22Rv1 (cell line): ENCODE data around the gene ZBTB44.
"Not testable (repeated sequence)": the region's sequence is repeated elsewhere in the genome, so short reads cannot be mapped to it uniquely, and the experiment has no call there.

Experiments
- H3K27ac ChIP-seq: fragments of 450-650 bp; 2 replicates; pipeline ENCODE4 v1.5.1; 2017
- CTCF ChIP-seq: fragments of 450-650 bp; IDR thresholded peaks from 2 replicates; pipeline ENCODE4 v1.5.1; 2017; ENCODE audit warnings: mild to moderate bottlenecking
- ZFX ChIP-seq: fragments of 450-650 bp; IDR thresholded peaks from 2 replicates; pipeline ENCODE4 v1.6.1; 2017; ENCODE audit warnings: antibody characterized with exemption, borderline replicate concordance

ZBTB44 gene

DNA sequence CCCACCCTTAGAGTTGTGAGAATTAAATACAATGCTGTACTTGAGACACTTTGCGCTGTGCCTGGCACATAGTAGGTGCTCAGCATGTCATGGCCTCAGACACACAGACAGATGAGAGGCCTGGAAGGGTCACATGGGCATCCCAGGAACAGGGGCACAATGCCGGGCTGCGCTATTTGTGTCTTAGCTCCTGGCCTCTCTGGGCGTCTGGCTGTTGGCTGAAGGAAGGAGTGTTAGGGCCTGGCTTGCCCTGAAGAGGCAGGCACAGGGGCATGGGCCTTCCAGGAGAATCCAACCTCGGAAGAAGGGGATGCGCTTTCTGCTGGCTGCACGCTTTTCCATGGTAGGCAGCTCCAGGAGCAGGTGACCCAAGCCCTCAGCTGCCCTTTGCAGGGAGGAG is 113.7 kb downstream of the ZBTB44 start:
- no peak overlapping the region for H3K27ac ChIP-seq
- TF ChIP-seq CTCF (no peak), ZFX (no peak)

- TF ChIP-seq CTCF, result no peak
- TF ChIP-seq ZFX, result no peak
These were observed 114.9 kb downstream of the ZBTB44 start for GRCh38 chr11:130199792-130200191.

DNA sequence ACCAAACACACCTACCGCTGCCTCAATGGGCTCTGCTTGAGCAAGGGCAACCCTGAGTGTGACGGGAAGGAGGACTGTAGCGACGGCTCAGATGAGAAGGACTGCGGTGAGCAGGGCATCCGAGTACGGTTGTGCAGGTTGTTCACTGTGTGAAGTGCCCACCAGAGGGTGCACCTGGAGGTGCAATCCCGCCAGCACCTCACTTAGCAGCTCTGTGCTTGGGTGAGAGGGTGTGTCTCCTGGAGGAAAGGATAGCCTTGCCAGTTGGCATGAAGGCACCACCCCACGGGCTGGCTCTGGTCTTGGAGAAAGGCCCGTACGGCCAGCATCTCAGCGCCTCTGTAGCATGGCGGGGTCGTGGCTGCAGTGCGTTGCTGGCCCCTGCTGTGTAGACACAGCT is 115.8 kb downstream of the ZBTB44 start:
- H3K27ac ChIP-seq, result no peak overlapping the region
- TF ChIP-seq ZFX (no peak), CTCF (no peak)

More at GRCh38 chr11:130199792-130200191, 114.9 kb downstream of the ZBTB44 start:
- no peak overlapping the region for H3K27ac ChIP-seq

DNA sequence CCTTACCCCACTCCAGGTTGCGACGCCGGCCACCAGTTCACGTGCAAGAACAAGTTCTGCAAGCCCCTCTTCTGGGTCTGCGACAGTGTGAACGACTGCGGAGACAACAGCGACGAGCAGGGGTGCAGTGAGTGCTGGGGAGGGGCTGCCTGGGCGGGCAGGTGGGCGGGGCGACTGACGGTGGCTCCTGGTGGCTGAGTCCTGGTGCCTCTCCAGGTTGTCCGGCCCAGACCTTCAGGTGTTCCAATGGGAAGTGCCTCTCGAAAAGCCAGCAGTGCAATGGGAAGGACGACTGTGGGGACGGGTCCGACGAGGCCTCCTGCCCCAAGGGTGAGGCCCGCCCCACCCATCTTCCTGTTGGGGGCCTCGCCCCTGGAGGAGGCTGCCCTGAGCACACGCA is 116.4 kb downstream of the ZBTB44 start:
- TF ChIP-seq ZFX (no peak), CTCF (no peak)
- H3K27ac ChIP-seq, result no peak overlapping the region

DNA sequence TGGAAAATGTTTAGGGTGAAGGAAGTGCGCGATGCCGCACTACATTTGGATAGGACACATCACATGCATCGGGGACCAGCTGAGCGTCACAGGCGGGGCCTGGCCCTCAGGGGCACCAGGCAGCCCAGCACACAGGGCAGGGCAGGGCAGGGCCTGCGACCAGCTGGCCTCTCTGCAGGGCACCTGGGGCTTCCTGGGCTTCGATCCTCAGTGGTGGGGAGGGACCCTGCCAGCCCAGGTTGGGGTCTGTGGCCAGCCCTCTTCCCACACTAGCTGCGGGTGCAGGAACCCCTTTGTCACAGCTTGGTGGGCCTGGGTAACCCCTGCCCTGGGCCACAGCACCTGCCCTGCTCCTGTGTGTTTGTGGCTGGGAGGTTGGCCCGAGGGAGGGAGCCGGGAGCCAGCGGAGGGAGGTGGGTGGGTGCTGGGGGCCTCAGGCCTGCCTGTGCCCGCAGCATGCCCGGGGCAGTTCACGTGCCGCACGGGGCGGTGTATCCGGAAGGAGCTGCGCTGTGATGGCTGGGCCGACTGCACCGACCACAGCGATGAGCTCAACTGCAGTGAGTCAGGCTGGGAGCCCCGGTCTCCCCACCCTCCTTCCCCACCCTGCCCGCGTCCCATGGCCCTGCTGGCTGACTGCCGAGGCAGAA is 117.2 kb downstream of the ZBTB44 start:
- TF ChIP-seq CTCF (no peak), ZFX (no peak)
- H3K27ac ChIP-seq, result no peak overlapping the region

DNA sequence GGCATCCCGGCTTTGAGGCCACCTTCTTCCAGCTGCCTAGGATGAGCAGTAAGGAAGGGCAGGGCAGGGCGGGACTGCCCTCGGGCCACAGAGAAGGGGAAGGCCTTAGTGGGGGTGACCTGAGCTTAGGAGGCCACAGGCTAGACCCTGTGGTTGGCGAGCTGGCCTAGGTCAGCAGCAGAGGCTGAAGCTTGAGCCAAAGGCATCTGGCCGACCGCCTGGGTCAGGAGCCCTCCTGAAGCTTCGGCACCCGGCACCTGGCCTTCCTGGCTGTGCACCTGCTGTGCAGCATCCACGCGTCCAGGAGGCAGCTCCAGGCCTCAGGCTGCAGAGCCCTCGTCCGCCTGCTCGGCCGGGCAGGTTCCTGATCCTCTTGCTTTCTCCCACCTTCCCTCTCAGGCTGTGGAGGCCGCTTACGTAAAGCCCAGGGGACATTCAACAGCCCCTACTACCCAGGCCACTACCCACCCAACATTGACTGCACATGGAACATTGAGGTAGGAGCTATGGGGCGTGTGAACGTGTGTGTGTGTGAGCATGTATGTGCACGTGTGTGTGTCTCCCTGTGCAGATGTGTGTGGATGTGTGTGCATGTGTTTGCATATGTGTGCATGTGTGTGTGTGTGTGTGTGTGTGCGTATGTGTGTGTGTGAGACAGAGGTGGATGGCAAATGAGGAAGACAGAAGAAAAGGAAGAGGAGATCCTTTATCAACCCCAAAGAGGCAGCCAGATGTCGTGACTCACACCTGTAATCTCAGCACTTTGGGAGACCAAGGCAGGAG is 120.3 kb downstream of the ZBTB44 start:
- TF ChIP-seq CTCF (no peak), ZFX (no peak)
- no peak overlapping the region for H3K27ac ChIP-seq

- not testable (repeated sequence) for H3K27ac ChIP-seq
These were observed 121.2 kb downstream of the ZBTB44 start for GRCh38 chr11:130193551-130193950.

DNA sequence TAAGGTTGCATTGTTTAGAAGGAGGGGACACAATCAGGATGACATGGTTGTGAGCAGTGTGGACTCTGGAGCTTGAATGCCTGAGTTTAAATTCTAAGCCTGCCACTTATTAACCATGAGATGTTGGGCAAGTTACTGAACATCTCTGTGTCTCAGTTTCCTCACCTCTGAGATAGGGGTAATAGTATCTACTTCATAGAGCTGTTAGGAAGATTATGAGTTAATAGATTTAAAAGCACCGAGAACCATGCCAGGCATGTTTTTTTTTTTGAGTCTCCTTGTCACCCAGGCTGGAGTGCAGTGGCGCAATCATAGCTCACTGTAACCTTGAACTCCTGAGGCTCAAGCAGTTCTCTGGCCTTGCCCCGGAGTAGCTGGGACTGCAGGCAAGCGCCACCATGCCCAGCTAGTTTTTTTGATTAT is 121.9 kb downstream of the ZBTB44 start:
- TF ChIP-seq ZFX (no peak), CTCF (no peak)
- no peak overlapping the region for H3K27ac ChIP-seq
